ENCODE measurements around the gene TMEM215.

DNA sequence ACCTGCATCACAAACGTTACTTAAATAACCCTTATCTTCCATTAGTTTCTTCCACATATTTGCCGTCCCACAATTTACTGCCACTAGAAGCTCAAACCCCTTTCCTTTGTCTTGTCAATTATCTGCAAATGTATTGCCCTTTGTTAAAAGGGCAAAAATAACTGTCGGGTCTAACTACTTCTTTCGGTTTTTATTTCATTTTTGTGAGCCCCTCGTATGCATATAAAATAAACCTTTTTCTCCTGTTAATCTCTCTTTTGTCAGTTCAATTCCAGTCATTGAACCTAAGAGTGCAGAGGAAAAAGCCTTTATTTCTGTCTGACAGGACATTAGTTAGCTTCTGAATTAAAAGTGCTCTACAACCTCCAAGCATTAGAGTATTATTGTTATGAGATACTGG, 45.5 kb downstream of the TMEM215 start:
- TF ChIP-seq, protein P1, sequence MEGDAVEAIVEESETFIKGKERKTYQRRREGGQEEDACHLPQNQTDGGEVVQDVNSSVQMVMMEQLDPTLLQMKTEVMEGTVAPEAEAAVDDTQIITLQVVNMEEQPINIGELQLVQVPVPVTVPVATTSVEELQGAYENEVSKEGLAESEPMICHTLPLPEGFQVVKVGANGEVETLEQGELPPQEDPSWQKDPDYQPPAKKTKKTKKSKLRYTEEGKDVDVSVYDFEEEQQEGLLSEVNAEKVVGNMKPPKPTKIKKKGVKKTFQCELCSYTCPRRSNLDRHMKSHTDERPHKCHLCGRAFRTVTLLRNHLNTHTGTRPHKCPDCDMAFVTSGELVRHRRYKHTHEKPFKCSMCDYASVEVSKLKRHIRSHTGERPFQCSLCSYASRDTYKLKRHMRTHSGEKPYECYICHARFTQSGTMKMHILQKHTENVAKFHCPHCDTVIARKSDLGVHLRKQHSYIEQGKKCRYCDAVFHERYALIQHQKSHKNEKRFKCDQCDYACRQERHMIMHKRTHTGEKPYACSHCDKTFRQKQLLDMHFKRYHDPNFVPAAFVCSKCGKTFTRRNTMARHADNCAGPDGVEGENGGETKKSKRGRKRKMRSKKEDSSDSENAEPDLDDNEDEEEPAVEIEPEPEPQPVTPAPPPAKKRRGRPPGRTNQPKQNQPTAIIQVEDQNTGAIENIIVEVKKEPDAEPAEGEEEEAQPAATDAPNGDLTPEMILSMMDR (IDR thresholded peaks at IDR 0.05): no peak
- no peak for TF ChIP-seq POLR2AphosphoS5 (IDR thresholded peaks at IDR 0.05)

Data from prostate gland (tissue), 2 donors.